GM08714 (cell line): Measurements from ENCODE around the gene ELOB.

Experiments used
- H3K4me3 ChIP-seq: fragments of 200-500 bp; sonication (Bioruptor generic); 2 replicates; pipeline ENCODE4 v1.5.1; 2014; ENCODE audit warnings: mild to moderate bottlenecking, low read length, inconsistent platforms
- ZNF274 ChIP-seq: IDR thresholded peaks from 2 replicates; pipeline ENCODE4 v1.6.1; 2012; ENCODE audit warnings: mild to moderate bottlenecking, low read depth, low read length

The ELOB gene

DNA sequence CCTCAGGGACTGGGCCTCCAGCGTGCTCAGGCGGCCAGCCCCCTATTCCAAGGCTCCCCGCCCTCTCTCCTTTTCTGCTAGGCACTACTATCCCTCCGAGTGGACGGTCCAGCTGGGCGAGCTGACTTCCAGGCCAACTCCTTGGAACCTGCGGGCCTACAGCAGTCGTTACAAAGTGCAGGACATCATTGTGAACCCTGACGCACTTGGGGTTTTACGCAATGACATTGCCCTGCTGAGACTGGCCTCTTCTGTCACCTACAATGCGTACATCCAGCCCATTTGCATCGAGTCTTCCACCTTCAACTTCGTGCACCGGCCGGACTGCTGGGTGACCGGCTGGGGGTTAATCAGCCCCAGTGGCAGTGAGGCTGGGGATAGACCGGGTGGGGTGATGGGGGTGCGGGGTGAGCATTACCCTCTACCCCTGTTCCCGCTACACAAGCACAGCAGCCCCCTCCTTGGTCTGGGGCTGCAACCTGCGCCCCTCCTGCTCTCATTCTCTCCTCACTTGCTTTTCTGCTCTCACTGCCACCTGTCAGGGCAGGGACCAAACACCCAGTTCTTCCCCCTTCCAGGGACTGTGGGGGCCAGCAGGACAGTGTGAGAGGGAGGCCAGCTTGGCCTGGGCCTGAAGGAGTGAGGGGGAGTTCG lies 22.3 kb upstream of the ELOB start:
- no peak for TF ChIP-seq ZNF274
- no peak overlapping the region for H3K4me3 ChIP-seq

DNA sequence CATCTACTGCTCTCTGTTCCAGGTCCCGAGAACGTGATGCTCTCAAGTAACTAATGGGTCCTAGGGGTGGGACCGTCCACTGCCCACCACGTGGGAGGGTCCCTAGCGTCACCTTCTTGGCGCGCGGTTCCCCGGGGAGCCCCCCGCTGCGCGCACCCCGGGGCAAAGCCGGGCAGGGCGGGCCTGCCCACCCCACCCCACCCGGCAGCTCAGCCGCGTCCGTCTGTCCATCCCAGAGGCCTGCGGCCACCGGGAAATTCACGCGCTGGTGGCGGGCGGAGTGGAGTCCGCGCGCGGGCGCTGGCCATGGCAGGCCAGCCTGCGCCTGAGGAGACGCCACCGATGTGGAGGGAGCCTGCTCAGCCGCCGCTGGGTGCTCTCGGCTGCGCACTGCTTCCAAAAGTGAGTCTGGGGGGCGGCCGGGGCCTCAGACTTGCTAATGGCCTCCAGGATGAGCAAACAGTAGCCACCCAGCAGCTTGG lies 21.7 kb upstream of the ELOB start:
- H3K4me3 ChIP-seq: no peak overlapping the region
- no peak for TF ChIP-seq ZNF274

DNA sequence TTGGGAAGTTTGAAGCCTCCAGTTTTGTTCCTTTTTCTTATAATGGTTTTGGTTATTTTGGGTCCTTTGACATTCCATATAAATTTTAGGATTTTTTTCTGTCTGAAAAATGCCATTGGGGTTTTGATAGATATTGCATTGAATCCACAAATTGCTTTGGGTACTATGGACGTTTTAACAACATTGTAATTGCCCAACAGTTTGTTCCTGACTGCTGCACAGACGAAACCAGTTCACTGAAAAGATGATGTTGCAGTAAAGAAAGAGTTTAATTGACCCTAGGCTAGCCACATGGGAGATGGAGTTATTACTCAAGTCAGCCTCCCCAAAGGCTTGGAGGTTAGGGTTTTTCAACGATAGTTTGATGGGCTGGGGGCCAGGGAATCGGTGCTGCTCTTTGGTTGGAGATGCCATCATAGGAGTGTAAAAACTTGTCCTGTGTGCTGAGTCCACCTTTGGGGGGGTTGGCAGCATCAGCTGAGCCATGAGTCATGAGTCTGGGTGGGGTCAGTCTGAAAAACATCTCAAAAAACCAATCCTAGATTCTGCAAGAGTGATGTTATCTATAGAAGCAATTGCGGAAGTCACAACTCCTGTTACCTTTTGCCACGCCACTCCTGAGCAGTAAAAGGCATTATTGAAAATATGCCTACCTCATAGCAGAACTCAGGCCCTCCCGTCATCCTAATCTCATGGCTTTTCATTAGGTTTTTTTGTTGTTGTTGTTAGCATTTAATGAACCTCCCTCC lies 18.5 kb upstream of the ELOB start:
- no peak overlapping the region for H3K4me3 ChIP-seq

DNA sequence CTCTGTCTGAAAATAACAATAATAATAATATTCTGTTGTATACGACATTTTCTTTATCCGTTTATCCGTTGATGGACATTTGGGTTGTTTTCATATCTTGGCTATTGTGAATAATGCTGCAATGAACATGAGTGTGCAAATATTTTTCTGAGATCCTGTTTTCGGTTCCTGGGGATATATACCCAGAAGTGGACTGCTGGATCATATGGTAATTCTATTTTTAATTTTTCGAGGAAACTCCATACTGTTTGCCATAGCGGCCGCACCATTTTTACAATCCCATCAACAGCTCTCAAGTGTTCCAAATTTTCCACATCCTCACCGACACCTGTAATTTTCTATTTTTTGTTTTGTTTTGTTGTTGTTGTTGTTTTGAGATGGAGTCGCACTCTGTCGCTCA lies 15.9 kb upstream of the ELOB start:
- no peak overlapping the region for H3K4me3 ChIP-seq
- no peak for TF ChIP-seq ZNF274

More for the DNA sequence above, 18.5 kb upstream of the ELOB start:
- TF ChIP-seq ZNF274: no peak

DNA sequence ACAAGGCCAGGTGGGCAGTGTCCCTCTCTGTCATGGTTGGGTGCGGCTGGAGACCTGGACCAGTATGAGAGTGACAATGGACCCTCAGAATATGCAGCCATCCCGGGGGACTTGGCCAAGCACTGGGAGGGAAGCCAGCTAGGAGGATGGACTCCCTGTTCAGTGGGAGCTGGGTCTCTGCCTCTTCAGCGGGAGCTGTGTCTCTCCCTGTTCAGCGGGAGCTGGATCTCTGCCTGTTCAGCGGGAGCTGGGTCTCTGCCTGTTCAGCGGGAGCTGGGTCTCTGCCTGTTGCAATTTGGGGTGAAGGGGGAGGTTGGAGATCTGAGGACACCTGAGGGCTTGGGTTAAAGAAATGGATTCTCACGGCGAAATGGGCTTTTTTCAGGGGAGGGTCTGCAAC lies 14.1 kb upstream of the ELOB start:
- no peak for TF ChIP-seq ZNF274
- H3K4me3 ChIP-seq: no peak overlapping the region

DNA sequence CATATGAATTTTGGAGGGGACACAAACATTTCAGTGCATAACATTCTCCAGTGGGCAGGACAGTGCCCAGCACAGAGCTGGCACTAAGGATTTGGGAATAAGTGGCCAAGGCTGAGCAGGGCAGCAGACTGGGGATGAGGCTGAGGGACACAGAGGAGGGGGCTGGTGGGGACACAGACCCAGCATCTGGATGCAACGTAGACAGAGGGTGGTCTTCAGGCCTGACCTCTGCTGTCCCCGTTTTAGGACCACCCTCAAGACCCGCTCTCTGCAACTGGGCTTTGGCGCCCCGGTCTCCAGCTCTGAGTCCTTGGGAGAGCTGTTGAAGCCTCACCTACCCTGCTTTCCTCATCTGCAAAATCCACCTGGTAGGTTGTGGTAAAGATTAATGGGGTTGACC lies 13.6 kb upstream of the ELOB start:
- no peak for TF ChIP-seq ZNF274
- H3K4me3 ChIP-seq: no peak overlapping the region

DNA sequence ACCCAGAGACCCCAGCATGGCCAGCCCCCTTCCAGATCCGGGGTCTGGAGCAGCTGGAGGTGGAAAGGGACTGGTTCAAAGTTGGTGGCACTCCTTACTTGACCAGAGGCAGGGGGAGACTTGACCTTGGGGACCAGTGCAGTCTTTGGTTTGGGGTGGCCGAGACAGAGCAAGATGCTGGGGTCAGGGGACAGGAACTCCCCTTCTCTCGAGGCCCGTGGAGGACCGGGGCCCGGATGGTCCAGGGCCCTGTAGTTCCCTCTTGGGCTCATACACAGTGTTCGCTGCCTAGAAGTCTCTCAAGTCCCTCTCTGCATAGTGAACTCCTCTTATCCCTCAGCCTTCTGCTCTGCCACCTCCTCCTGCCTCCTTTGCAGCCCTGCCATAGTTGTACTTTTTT lies 10.9 kb upstream of the ELOB start:
- no peak overlapping the region for H3K4me3 ChIP-seq
- no peak for TF ChIP-seq ZNF274

DNA sequence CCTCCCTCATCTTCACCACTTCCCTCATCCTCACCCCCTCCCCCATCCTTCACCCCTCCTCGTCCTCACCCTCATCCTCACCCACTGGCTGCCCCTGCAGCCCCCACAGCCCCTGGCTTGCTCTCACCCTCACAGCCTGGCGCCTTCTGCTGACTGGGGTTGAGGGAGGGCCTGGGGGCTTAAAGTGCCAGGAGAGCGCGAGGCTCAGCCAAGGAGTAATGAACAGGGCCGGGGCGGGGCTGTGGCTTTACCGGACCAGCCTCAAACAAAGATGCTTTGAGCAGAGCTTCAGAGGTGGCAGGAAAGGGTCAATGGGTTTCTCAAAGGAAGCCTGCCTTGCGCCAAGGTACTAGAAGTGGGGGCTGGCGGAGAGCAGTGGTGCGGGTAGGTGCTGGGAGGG lies 10.3 kb upstream of the ELOB start, which contains the start of gene PRSS33:
PRSS33 (minus strand) TSS at position 155 of the 400 bp plus-strand sequence. CDS start 1,013 bp downstream, outside the sequence.
- no peak within 1 kb of the TSS for H3K4me3 ChIP-seq
- TF ChIP-seq ZNF274: no peak

DNA sequence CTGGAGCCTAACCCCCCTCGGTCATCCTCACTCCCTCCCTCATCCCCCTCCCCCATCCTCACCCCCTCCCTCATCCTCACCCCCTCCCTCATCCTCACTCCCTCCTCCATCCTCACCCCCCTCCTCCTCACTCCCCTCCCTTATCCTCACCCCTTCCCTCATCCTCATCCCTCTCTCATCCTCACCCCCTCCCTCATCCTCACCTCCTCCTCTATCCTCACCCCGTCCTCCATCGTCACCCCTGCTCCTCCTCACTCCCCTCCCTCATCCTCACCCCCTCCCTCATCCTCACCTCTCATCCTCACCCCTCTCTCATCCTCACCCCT lies 9.7 kb upstream of the ELOB start:
- H3K4me3 ChIP-seq: no peak overlapping the region
- TF ChIP-seq ZNF274: no peak

DNA sequence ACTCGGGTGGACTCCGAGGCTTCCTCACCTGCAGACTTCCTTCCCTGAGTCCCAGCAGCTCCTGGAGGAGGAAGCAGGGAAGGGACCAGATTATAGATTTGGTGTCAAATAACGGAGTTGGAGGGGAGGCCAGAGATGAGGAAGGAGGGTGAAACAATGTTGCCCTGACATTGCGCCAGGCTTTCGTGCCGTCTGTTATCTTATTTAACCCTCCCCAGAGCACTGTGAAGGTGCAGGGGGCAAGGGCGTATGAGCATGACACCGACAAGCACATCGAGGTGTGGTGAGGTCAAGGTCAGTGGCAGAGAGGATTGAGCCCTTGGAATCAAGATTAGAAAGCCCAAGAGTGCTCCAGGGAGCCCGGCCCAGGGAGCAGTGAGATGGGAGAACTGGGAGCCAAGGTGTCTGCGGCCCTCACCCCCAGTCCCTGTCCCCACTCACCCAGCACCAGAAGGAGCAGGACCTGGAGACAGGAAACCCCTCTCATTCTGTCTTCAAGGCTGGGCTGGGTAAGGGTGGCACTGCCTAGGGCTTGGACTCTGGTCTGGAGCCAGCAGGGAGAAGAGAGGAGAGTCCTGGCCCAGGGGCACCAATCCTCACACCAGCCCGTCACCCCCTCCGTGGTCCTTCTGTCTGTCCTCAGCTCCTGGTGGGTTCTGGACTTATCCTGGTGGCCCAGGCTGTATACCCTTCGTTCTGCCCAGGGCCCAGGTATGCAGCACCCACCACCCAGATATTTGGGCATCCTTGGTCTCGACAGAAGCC lies 9.2 kb upstream of the ELOB start:
- TF ChIP-seq ZNF274: no peak
- no peak overlapping the region for H3K4me3 ChIP-seq

DNA sequence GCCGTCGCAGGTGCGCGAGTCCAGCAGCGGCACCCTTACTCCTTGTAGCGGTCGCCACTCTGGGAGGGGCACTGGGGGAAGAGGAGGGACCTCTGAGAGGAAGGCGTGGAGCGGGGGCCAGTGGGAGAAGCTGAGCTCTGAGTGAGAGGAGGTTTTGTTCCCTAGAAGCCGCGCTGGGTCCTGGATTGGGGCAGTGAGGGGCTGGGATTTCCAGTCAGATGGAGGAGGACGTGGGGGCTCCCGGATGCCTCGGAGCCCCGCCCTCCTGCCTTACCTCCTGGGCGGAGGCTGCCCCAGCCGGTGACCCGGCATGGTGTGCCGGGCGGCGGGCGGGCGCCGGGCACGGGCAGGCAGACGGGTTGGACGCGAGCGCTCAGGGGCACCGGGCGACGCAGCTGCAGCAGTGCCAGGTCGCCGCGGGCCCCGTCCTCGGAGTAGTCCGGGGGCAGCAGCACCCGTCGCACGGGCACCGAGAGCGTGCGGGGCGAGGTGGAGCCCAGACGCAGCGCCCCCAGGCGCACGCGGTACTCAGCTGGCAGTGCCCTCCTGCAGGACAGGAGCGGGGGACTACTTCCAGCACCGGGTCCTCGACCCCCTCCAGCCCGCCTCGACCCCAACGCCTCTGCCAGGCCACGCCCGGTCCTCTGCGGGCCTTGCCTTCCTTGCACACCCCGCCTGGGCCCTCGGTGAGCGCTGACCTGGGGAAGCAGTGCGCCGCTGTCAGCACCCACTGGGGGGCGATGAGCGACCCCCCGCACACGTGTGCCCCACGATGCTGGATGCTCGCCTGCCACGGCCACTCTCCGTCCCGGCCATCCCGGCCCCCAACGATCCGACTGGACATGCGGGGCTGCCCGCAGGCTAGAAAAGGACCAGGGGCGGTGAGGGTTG lies 8.3 kb upstream of the ELOB start:
- no peak overlapping the region for H3K4me3 ChIP-seq
- no peak for TF ChIP-seq ZNF274

DNA sequence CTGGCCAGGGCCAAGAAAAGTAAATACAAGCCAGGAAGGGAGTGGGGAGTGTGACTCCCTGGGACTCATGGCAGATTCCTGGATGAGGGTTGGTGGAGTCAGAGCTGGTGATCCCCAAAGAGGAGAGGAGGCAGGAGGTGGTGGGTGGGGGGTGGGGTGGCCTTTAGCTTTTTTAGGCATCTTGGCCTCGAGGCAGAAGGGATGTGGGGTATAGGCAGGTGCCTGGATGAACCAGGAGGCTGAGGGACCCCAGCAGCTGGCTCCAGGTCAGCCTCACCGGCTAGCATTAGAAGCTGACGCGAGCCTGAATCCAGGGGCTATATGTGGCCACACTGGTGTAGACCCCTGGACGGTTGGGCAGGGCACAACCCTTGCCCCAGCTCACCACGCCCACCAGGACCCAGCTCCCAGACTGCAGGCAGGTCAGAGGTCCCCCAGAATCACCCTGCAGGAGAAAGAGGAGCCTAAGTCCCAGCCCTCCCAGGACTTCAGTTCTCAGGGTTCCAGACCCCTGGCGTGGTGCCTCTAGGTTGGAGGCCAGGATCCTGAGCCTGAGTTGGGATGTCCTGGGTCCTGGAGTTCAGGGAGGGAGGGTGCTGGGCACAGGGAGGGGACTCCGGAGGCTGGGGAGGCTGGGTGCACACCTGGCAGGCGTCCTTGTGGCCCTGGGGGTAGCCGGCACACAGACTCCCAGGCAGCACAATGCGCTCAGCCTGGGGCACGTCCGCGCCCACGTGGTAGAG lies 7.4 kb upstream of the ELOB start:
- H3K4me3 ChIP-seq: no peak overlapping the region
- no peak for TF ChIP-seq ZNF274
